Muscle layer of colon (tissue), 2 donors: ENCODE data around the gene BRD1.

ENCODE experiments used
- H3K27ac ChIP-seq: one replicate; pipeline ENCODE4 v1.7.0; 2013; ENCODE audit warnings: low read depth, mild to moderate bottlenecking, low read length, moderate library complexity
- H3K27me3 ChIP-seq, 2 donors: one replicate each; pipeline ENCODE4 v1.7.0; 2013; ENCODE audit warnings: low read length in 2 of 2, mild to moderate bottlenecking in 2 of 2; ENCODE audit not compliant: insufficient read depth in 2 of 2, control insufficient read depth in 1 of 2
- H3K36me3 ChIP-seq: one replicate; pipeline ENCODE4 v1.7.0; 2013; ENCODE audit warnings: mild to moderate bottlenecking, low read length; ENCODE audit not compliant: insufficient read depth
- H3K4me1 ChIP-seq: one replicate; pipeline ENCODE4 v1.7.0; 2013; ENCODE audit warnings: mild to moderate bottlenecking, low read length; ENCODE audit not compliant: insufficient read depth
- H3K4me3 ChIP-seq, 2 donors: one replicate each; pipeline ENCODE4 v1.7.0; 2013; ENCODE audit warnings: low read length in 2 of 2, low read depth in 1 of 2, mild to moderate bottlenecking in 1 of 2, moderate library complexity in 1 of 2
- H3K9ac ChIP-seq: one replicate; pipeline ENCODE4 v1.7.0; 2013; ENCODE audit warnings: low read length
- H3K9me3 ChIP-seq: one replicate; pipeline ENCODE4 v1.7.0; 2013; ENCODE audit warnings: mild to moderate bottlenecking, low read length
- donor health status: abdominal sarcoma.
- donor health status: Adenocarcinoma of cecum.

BRD1 gene

GRCh38 chr22:49749885-49750510 lies 77.7 kb downstream of the BRD1 start:
- Histone ChIP-seq H3K27me3 (peaks cover 0 to 10% of the 10 kb centered on the region in 2 donors), H3K27ac (no peak overlapping the region), H3K36me3 (no peaks in the 10 kb centered on the region), H3K9ac (no peak overlapping the region), H3K4me1 (no peaks in the 10 kb centered on the region), H3K9me3 (peaks cover 9% of the 10 kb centered on the region), H3K4me3 (no peak overlapping the region)

- H3K4me3 ChIP-seq = no peak overlapping the region
- no peaks in the 10 kb centered on the region for H3K36me3 ChIP-seq
- no peak overlapping the region for H3K9ac ChIP-seq
- peaks cover 0 to 10% of the 10 kb centered on the region in 2 donors for H3K27me3 ChIP-seq
- H3K9me3 ChIP-seq = peaks cover 9% of the 10 kb centered on the region
- no peak overlapping the region for H3K27ac ChIP-seq
- H3K4me1 ChIP-seq = no peaks in the 10 kb centered on the region
These were observed 78.4 kb downstream of the BRD1 start for GRCh38 chr22:49749227-49749626.

DNA sequence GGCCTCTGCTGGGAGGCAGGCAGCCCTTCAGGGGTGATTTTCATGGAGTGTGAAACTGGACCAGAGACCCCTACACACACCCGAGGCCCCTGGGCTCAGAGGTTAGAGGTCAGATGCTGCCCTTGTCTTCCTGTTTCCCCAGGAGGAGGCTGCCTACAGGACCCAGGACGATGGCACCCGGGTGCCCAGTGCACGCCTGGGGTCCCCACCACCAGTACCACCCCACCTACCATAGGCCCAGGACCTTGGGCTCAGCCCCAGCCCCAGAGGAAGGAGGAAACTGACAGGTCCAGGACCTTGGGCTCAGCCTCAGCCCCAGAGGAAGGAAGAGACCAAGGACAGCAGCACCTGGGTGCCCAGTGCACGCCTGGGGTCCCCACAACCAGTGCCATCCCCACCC lies 79.2 kb downstream of the BRD1 start:
- H3K27me3 ChIP-seq = peaks cover 0 to 10% of the 10 kb centered on the region in 2 donors
- no peak overlapping the region for H3K9ac ChIP-seq
- H3K9me3 ChIP-seq = peaks cover 9% of the 10 kb centered on the region
- H3K36me3 ChIP-seq = no peaks in the 10 kb centered on the region
- no peaks in the 10 kb centered on the region for H3K4me1 ChIP-seq
- no peak overlapping the region for H3K4me3 ChIP-seq
- no peak overlapping the region for H3K27ac ChIP-seq

DNA sequence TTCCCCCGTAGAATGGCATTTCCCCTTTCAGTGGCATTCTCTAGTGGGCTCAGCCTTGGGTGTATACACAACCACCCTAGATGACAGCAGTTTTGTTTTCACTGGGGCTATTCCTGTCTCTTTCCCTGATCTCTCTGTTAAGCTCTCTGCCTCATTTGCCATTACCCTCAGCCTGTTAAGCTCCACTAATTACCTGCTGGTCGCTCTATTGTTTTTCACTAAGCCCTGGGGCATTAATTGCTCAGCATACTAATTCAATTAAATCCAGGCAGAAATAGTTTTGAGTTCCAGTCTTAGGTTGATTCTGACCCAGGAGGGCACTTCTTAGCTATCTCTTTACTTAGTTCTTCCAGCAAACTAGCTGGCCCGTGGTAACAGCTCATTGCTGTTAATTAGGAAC lies 80.0 kb downstream of the BRD1 start:
- H3K9ac ChIP-seq = no peak overlapping the region

DNA sequence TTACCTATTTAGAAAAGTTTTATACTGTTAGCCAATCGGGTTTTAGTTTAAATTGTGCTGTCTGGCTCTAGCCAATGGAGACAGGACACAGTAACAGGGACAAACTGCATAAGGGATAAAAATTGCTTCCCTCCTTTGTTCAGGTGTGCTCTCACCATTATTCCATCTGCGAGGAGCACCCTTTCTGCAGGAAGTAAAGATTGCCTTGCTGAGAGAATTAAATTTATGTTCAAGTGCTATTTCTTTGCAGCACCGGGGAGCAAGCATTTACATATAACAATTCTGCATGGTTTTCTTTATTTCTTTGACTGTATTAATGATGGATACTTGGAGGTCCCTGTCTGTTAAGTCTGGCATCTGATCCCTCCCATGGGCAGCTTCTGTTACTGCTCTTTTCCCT lies 80.5 kb downstream of the BRD1 start:
- Histone ChIP-seq H3K27ac (no peak overlapping the region), H3K4me1 (no peaks in the 10 kb centered on the region), H3K27me3 (peaks cover 0 to 10% of the 10 kb centered on the region in 2 donors), H3K4me3 (no peak overlapping the region), H3K9me3 (peaks cover 9% of the 10 kb centered on the region), H3K9ac (no peak overlapping the region), H3K36me3 (no peaks in the 10 kb centered on the region)

More for the DNA sequence above, 80.0 kb downstream of the BRD1 start:
- Histone ChIP-seq H3K36me3 (no peaks in the 10 kb centered on the region), H3K4me1 (no peaks in the 10 kb centered on the region), H3K27me3 (peaks cover 0 to 10% of the 10 kb centered on the region in 2 donors), H3K27ac (no peak overlapping the region), H3K4me3 (no peak overlapping the region), H3K9me3 (peaks cover 9% of the 10 kb centered on the region)

DNA sequence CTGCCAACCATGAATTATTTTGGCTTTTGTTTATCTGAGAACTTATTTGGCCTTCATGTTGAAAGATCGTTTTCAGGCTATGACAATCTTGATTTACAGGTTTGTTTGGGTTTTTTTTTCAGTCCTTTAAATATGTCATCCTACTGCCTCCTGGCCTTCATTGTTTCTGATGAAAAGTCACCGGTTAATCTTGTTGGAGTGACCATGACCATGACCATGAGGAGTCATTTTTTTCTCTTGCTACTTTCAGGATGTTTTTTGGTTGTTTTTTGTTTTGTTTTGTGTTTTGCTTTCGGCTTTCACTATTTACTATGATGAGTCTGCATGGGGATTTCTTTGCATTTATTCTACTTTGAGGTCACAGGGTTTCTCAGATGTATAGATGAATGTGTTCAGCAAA lies 81.6 kb downstream of the BRD1 start:
- H3K9me3 ChIP-seq = peaks cover 9% of the 10 kb centered on the region

GRCh38 chr22:49740242-49740641 lies 87.4 kb downstream of the BRD1 start:
- Histone ChIP-seq H3K4me1 (no peaks in the 10 kb centered on the region), H3K27me3 (peaks cover 0 to 9% of the 10 kb centered on the region in 2 donors), H3K4me3 (no peak overlapping the region), H3K27ac (no peak overlapping the region), H3K9ac (no peak overlapping the region), H3K9me3 (no peaks in the 10 kb centered on the region), H3K36me3 (no peaks in the 10 kb centered on the region)

More for the DNA sequence above, 81.6 kb downstream of the BRD1 start:
- H3K27me3 ChIP-seq = peaks cover 0 to 10% of the 10 kb centered on the region in 2 donors
- no peaks in the 10 kb centered on the region for H3K4me1 ChIP-seq
- H3K9ac ChIP-seq = no peak overlapping the region
- H3K36me3 ChIP-seq = no peaks in the 10 kb centered on the region
- H3K27ac ChIP-seq = no peak overlapping the region
- no peak overlapping the region for H3K4me3 ChIP-seq

DNA sequence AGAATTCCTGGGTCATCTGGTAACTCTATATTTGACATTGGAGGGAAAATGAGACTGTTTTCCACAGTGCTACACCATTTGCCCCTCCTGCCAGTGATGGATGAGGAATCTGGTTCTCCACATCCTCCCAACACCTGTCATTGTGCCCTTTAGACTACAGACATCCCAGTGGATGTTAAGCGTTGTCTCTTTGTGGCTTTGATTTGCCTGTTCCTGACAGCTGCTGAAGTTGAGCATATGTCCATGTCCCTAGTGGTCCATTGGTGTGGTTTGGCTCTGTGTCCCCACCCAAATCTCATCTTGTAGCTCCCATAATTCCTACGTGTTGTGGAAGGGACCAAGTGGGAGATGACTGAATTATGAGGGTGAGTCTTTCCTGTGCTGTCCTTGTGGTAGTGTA lies 88.5 kb downstream of the BRD1 start:
- H3K9ac ChIP-seq = no peak overlapping the region
- H3K4me3 ChIP-seq = no peak overlapping the region
- no peaks in the 10 kb centered on the region for H3K9me3 ChIP-seq
- no peaks in the 10 kb centered on the region for H3K4me1 ChIP-seq
- H3K36me3 ChIP-seq = no peaks in the 10 kb centered on the region
- H3K27me3 ChIP-seq = peaks cover 0 to 12% of the 10 kb centered on the region in 2 donors
- H3K27ac ChIP-seq = no peak overlapping the region

DNA sequence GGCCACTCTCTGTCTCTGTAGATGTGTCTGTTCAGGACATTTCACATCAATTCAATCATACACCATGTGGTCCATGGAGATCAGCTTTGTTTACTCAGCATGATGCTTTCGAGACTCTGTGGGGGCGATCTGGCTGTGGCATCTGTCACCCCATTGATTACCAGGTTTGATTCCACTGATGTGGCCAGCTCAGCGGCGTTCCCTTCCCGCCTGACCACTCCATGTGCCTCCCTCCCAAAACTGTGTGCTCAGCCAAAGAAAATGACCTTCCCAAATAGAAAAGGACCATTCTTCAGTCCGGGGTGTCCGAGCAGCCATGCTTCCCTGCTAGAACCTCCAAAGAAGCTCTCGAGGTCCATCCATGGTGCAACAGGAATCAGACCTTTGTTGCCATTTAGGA lies 89.1 kb downstream of the BRD1 start:
- Histone ChIP-seq H3K4me3 (no peak overlapping the region), H3K27me3 (peaks cover 0 to 12% of the 10 kb centered on the region in 2 donors), H3K9ac (no peak overlapping the region), H3K9me3 (no peaks in the 10 kb centered on the region), H3K27ac (no peak overlapping the region), H3K36me3 (no peaks in the 10 kb centered on the region), H3K4me1 (no peaks in the 10 kb centered on the region)

DNA sequence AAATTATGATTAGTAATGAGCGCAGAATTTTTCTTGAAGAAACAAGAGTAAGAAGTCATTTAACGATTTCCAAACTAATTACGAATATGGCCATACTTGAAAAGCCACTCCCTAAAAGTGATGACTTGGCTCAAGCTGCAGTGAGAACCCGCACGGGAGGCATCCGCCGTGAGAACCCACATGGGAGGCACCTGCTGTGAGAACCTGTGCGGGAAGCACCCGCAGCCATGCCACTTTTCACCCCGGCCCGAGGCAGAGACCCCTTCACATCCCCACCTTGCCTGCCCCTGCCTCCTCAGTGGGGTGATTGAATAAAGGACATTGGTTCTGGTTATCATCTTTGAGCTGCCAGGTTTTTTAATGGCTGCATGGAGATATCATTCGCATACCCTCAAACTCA lies 89.7 kb downstream of the BRD1 start:
- H3K27ac ChIP-seq = no peak overlapping the region
- H3K4me1 ChIP-seq = no peaks in the 10 kb centered on the region
- peaks cover 2 to 12% of the 10 kb centered on the region in 2 donors for H3K27me3 ChIP-seq
- no peaks in the 10 kb centered on the region for H3K36me3 ChIP-seq
- no peaks in the 10 kb centered on the region for H3K9me3 ChIP-seq
- H3K9ac ChIP-seq = no peak overlapping the region
- no peak overlapping the region for H3K4me3 ChIP-seq

GRCh38 chr22:49737101-49737551 lies 90.5 kb downstream of the BRD1 start:
- Histone ChIP-seq H3K9me3 (no peaks in the 10 kb centered on the region), H3K36me3 (no peaks in the 10 kb centered on the region), H3K9ac (no peak overlapping the region), H3K4me1 (no peaks in the 10 kb centered on the region), H3K4me3 (no peak overlapping the region), H3K27me3 (peaks cover 3 to 12% of the 10 kb centered on the region in 2 donors), H3K27ac (no peak overlapping the region)

DNA sequence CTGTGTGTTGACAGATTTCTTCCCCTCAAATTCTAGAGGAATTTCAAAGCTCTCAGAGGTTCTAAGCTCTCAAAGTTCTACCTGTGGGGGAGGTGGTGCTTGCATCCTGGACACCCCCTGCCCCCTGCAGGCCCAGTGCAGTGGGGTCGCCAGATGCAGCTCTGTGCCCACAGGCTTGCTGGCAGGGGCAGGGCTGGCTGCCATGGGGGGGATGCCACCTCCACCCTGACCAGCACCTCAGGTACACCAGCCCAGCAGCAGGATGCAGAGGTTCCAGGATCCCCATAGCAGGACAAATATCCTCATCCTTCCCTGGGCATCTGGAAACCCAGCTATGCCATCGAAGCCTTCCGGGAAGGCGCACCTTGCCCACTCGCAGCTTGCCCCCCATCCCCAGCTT lies 91.1 kb downstream of the BRD1 start:
- Histone ChIP-seq H3K36me3 (no peaks in the 10 kb centered on the region), H3K27me3 (peaks cover 3 to 12% of the 10 kb centered on the region in 2 donors), H3K9me3 (peaks cover 4% of the 10 kb centered on the region), H3K27ac (no peak overlapping the region), H3K4me3 (no peak overlapping the region), H3K9ac (no peak overlapping the region), H3K4me1 (no peaks in the 10 kb centered on the region)
